ENCODE data around the gene HDAC1. TPM values are rescaled to one million over a fixed set of nuclear protein-coding genes. Genes with fewer than 3 reads are reported as not detected.
A peak's percentile ranks its signal among the peaks of the same experiment; 100 is the strongest.

HDAC1 gene
- total RNA-seq, 4 donors from 2014 or later = 40.4 to 51.6 (median 47.1) TPM

- 30 to 41% methylated on average over 9 of the region's 9 CpGs for WGBS, 2 donors
- no peaks in the 10 kb centered on the region for H3K9me3 ChIP-seq
- TF ChIP-seq POLR2A (IDR thresholded peaks at IDR 0.05) (no peak), CTCF (IDR thresholded peaks at IDR 0.05) (no peak), EP300 (IDR thresholded peaks at IDR 0.05) (no peak)
- H3K27ac ChIP-seq = peak overlapping the region; percentile 25 to 91 (median 86)
- DNase-seq (ENCODE audit: low spot score in 2 of 2) = no peak
- H3K27me3 ChIP-seq = no peaks in the 10 kb centered on the region
- H3K36me3 ChIP-seq = peaks cover 0 to 39% (median 5%) of the 10 kb centered on the region in 3 donors
- peak overlapping the region; percentile 60 to 84 (median 68) for H3K4me3 ChIP-seq
- peaks cover 0 to 41% (median 33%) of the 10 kb centered on the region in 4 donors for H3K4me1 ChIP-seq
Observed at GRCh38 chr1:32334274-32334861, 42.5 kb downstream of the HDAC1 start.

DNA sequence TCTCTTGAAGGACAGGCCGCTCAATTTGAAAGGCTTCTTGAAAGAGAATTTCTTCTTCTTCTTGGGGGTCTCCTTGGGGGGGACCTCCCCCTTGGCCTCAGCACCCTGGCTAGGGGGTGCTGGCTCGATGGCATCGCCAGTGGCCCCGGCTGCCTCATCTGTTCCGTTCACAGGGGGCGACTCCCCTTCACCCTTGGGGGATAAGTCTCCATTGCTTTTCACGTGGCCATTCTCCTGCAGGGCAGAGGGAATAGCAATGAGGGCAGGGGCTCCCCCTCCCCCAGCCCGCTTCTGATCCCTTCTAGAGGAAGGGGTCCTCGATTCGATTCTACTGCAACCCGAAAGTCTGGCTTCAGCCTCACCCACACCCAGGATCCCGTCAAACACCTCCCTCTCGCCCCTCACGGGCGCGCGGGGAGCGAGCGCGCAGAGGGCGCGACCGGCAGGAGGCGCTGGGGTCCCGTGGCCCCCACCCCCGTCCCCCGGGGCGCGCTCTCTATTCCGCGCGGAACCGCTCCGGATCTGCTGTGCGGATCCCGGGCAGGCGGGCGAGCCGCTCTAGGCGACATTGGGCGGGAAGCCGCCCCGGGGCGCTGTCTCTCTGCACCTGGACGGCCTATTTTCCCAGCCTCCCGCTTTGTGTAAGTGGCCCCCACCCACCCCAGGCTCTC lies 43.1 kb downstream of the HDAC1 start:
- no peak for DNase-seq (ENCODE audit: low spot score in 2 of 2)
- H3K9me3 ChIP-seq = no peaks in the 10 kb centered on the region
- WGBS, 2 donors = 2 to 20% methylated on average over 10 to 30 of the region's 46 CpGs
- TF ChIP-seq EP300 (IDR thresholded peaks at IDR 0.05) = peak in 1 of 2 donors; percentile 50
- peak; percentile 73 to 85 (median 79) for TF ChIP-seq CTCF (IDR thresholded peaks at IDR 0.05)
- TF ChIP-seq POLR2A (IDR thresholded peaks at IDR 0.05) = no peak
- peaks cover 0 to 44% (median 33%) of the 10 kb centered on the region in 4 donors for H3K4me1 ChIP-seq
- H3K4me3 ChIP-seq = peak overlapping the region; percentile 60 to 84 (median 68)
- H3K27ac ChIP-seq = peak overlapping the region; percentile 25 to 91 (median 86)
- peaks cover 0 to 34% (median 5%) of the 10 kb centered on the region in 3 donors for H3K36me3 ChIP-seq
- H3K27me3 ChIP-seq = no peaks in the 10 kb centered on the region

DNA sequence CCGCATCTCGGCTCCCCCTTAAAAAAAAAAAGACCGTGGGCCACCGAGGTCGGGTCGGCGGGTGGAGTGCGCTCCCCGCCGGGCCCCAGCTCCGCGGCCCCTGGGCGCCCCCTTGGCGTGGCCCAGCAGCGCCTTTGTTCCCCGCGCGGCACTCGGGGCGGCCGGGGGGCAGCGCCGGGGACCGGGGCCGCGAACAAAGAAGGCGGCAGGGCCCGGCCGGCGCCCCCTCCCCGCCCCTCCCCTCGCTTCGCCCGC lies 43.6 kb downstream of the HDAC1 start:
- DNase-seq (ENCODE audit: low spot score in 2 of 2) = no peak
- H3K4me3 ChIP-seq = peak overlapping the region; percentile 60 to 84 (median 68)
- H3K9me3 ChIP-seq = no peaks in the 10 kb centered on the region
- WGBS, 2 donors = 0 to 6% methylated on average over 7 to 12 of the region's 34 CpGs
- peaks cover 0 to 29% (median 5%) of the 10 kb centered on the region in 3 donors for H3K36me3 ChIP-seq
- TF ChIP-seq EP300 (IDR thresholded peaks at IDR 0.05) = no peak
- TF ChIP-seq CTCF (IDR thresholded peaks at IDR 0.05) = no peak
- TF ChIP-seq POLR2A (IDR thresholded peaks at IDR 0.05) = no peak
- H3K4me1 ChIP-seq = peaks cover 0 to 44% (median 33%) of the 10 kb centered on the region in 4 donors
- H3K27ac ChIP-seq = peak overlapping the region; percentile 25 to 91 (median 86)
- no peaks in the 10 kb centered on the region for H3K27me3 ChIP-seq

GRCh38 chr1:32335790-32336590 lies 44.1 kb downstream of the HDAC1 start, which contains the start of gene MARCKSL1:
TSS of gene MARCKSL1 (minus strand) at chr1:32336233. CDS start at chr1:32336033, 200 bp downstream.
- DNase-seq (ENCODE audit: low spot score in 2 of 2) = peak; percentile 69 to 74
- TF ChIP-seq CTCF (IDR thresholded peaks at IDR 0.05) (no peak), EP300 (IDR thresholded peaks at IDR 0.05) (peak in 1 of 2 donors; percentile 91), POLR2A (IDR thresholded peaks at IDR 0.05) (peak; percentile 64 to 83)
- Histone ChIP-seq H3K27ac (peak within 1 kb of the TSS; percentile 25 to 91 (median 86)), H3K4me1 (peaks cover 0 to 44% (median 33%) of the 10 kb centered on the region in 4 donors), H3K4me3 (peak within 1 kb of the TSS; percentile 61 to 84 (median 73)), H3K9me3 (no peaks in the 10 kb centered on the region), H3K27me3 (no peaks in the 10 kb centered on the region), H3K36me3 (peaks cover 0 to 24% (median under 1%) of the 10 kb centered on the region in 3 donors)
- WGBS, 2 donors = 0 to 1% methylated on average over 1 to 16 of the region's 95 CpGs
